IMR-90 (cell line): ENCODE measurements around the gene CYB5A. TPM values are rescaled to one million over a fixed set of nuclear protein-coding genes. Genes with fewer than 3 reads are reported as not detected.

ENCODE experiments used
- ATAC-seq: fragments of 200-7000 bp; cut with Tn5 transposase; 2 replicates; pipeline ENCODE4 v1.9.1; 2020; ENCODE audit warnings: low read depth, mild to moderate bottlenecking, moderate library complexity
- BruUV-seq: library from RNA; stranded (reverse); fragments of 400-500 nt; replicated peaks from 2 replicates; lab custom pipeline; 2021; lab: Mats Ljungman, UMichigan
- CTCF ChIA-PET: fragments of 300-600 bp; formaldehyde crosslinking; extraction: SDS; loops from one replicate; lab custom pipeline; 2021; ENCODE audit warnings: antibody characterized with exemption; lab: Yijun Ruan, JAX
- POLR2A ChIA-PET: fragments of 300-600 bp; sonication (Branson Sonifier 250); formaldehyde crosslinking; loops from one replicate; lab custom pipeline; 2022; ENCODE audit warnings: antibody characterized with exemption; ENCODE audit not compliant: unreplicated experiment; lab: Charles Lee
- DNase-seq: peaks from one replicate; pipeline ENCODE4 v3.0.0; 2013
- H2AFZ ChIP-seq: replicated peaks from 2 replicates; pipeline ENCODE3; 2013; ENCODE audit warnings: low read length, mild to moderate bottlenecking; ENCODE audit not compliant: poor library complexity
- H2AK5ac ChIP-seq: 2 replicates; pipeline ENCODE4 v1.6.1; 2013; ENCODE audit warnings: low read depth, low read length, inconsistent platforms
- H2AK9ac ChIP-seq: replicated peaks from 2 replicates; pipeline ENCODE3; 2013; ENCODE audit warnings: mild to moderate bottlenecking, low read depth, low read length, moderate library complexity; ENCODE audit not compliant: poor library complexity
- H2BK120ac ChIP-seq: 2 replicates; pipeline ENCODE4 v1.6.1; 2013; ENCODE audit warnings: low read depth, low read length, inconsistent platforms
- H2BK15ac ChIP-seq: 3 replicates; pipeline ENCODE4 v1.6.1; 2013; ENCODE audit warnings: low read depth, low read length, inconsistent platforms
- H2BK20ac ChIP-seq: 2 replicates; pipeline ENCODE4 v1.6.1; 2013; ENCODE audit warnings: low read depth, mild to moderate bottlenecking, inconsistent platforms, low read length, moderate library complexity
- H2BK5ac ChIP-seq: 2 replicates; pipeline ENCODE4 v1.6.1; 2013; ENCODE audit warnings: mild to moderate bottlenecking, low read depth, low read length, inconsistent platforms; ENCODE audit not compliant: poor library complexity, severe bottlenecking
- H3K14ac ChIP-seq: replicated peaks from 2 replicates; pipeline ENCODE4 v1.6.1; 2013; ENCODE audit warnings: low read depth, low read length, inconsistent platforms
- H3K18ac ChIP-seq: 2 replicates; pipeline ENCODE4 v1.6.1; 2013; ENCODE audit warnings: low read depth, low read length, control low read depth
- H3K23ac ChIP-seq: 2 replicates; pipeline ENCODE4 v1.6.1; 2013; ENCODE audit warnings: low read depth, low read length, inconsistent platforms
- H3K27ac ChIP-seq: 2 replicates; pipeline ENCODE4 v1.5.1; 2013; ENCODE audit warnings: mild to moderate bottlenecking, control low read depth, low read length; ENCODE audit not compliant: insufficient read depth
- H3K27me3 ChIP-seq: 2 replicates; pipeline ENCODE4 v1.6.1; 2013; ENCODE audit warnings: low read length; ENCODE audit not compliant: control insufficient read depth, insufficient read depth
- H3K36me3 ChIP-seq: 2 replicates; pipeline ENCODE4 v1.6.1; 2013; ENCODE audit warnings: low read length, mixed read lengths; ENCODE audit not compliant: control insufficient read depth, insufficient read depth
- H3K4ac ChIP-seq: 2 replicates; pipeline ENCODE4 v1.6.1; 2013; ENCODE audit warnings: low read depth, low read length, inconsistent platforms
- H3K4me1 ChIP-seq: 2 replicates; pipeline ENCODE4 v1.6.1; 2013; ENCODE audit warnings: low read length, mixed read lengths; ENCODE audit not compliant: control insufficient read depth, insufficient read depth
- H3K4me2 ChIP-seq: 2 replicates; pipeline ENCODE4 v1.6.1; 2013; ENCODE audit warnings: low read depth, mild to moderate bottlenecking, control low read depth, low read length, moderate library complexity
- H3K4me3 ChIP-seq: 2 replicates; pipeline ENCODE4 v1.5.1; 2013; ENCODE audit warnings: low read depth, mild to moderate bottlenecking, control low read depth, low read length, moderate library complexity; ENCODE audit not compliant: insufficient read depth
- H3K56ac ChIP-seq: 2 replicates; pipeline ENCODE4 v1.6.1; 2013; ENCODE audit warnings: low read length, inconsistent platforms; ENCODE audit not compliant: insufficient read depth; ENCODE audit errors: extremely low read depth
- H3K79me1 ChIP-seq, 2 experiments: 2 replicates each; pipeline ENCODE4 v1.6.1; 2013; ENCODE audit warnings: low read length in 2 of 2, inconsistent platforms in 1 of 2, low read depth in 1 of 2
- H3K9ac ChIP-seq: 2 replicates; pipeline ENCODE4 v1.6.1; 2013; ENCODE audit warnings: low read depth, low read length, control low read depth
- H3K9me1 ChIP-seq: 2 replicates; pipeline ENCODE4 v1.6.1; 2013; ENCODE audit warnings: low read length, inconsistent platforms; ENCODE audit not compliant: insufficient read depth
- H3K9me3 ChIP-seq: 2 replicates; pipeline ENCODE4 v1.6.1; 2013; ENCODE audit warnings: low read length; ENCODE audit not compliant: control insufficient read depth, insufficient read depth
- H4K20me1 ChIP-seq: 2 replicates; pipeline ENCODE4 v1.6.1; 2013; ENCODE audit warnings: low read length, inconsistent platforms; ENCODE audit not compliant: insufficient read depth
- H4K5ac ChIP-seq: 2 replicates; pipeline ENCODE4 v1.6.1; 2013; ENCODE audit warnings: mild to moderate bottlenecking, low read depth, low read length, control low read depth
- H4K8ac ChIP-seq, 2 experiments: 2 replicates each; pipeline ENCODE4 v1.6.1; 2013; ENCODE audit warnings: low read depth in 2 of 2, low read length in 2 of 2, control low read depth in 1 of 2, inconsistent platforms in 1 of 2
- H4K91ac ChIP-seq: 2 replicates; pipeline ENCODE4 v1.6.1; 2013; ENCODE audit warnings: low read depth, low read length, inconsistent platforms; ENCODE audit not compliant: insufficient read depth
- CHD1 ChIP-seq: IDR thresholded peaks from 2 replicates; pipeline ENCODE4 v1.6.1; 2012; ENCODE audit warnings: low read depth, low read length, improper control_type of control experiment
- FOS ChIP-seq: fragments of 150-350 bp; IDR thresholded peaks from 2 replicates; pipeline ENCODE4 v1.6.1; 2016; ENCODE audit warnings: low read depth, low read length
- MAFK ChIP-seq: IDR thresholded peaks from 2 replicates; pipeline ENCODE4 v1.6.1; 2012; ENCODE audit warnings: low read depth, low read length, improper control_type of control experiment
- MAZ ChIP-seq: IDR thresholded peaks from 2 replicates; pipeline ENCODE4 v1.6.1; 2012; ENCODE audit warnings: low read depth, mild to moderate bottlenecking, low read length, improper control_type of control experiment, moderate library complexity, borderline replicate concordance
- POLR2A ChIP-seq: IDR thresholded peaks from 2 replicates; pipeline ENCODE4 v1.6.1; 2012; ENCODE audit warnings: mild to moderate bottlenecking, low read depth, low read length
- RAD21 ChIP-seq: IDR thresholded peaks from 2 replicates; pipeline ENCODE4 v1.6.1; 2012; ENCODE audit warnings: low read length, improper control_type of control experiment
- RFX5 ChIP-seq: IDR thresholded peaks from 2 replicates; pipeline ENCODE4 v1.8.0; 2012; ENCODE audit warnings: low read depth, mild to moderate bottlenecking, low read length, moderate library complexity
- SMC3 ChIP-seq: fragments of 150-350 bp; IDR thresholded peaks from 2 replicates; pipeline ENCODE4 v1.6.1; 2016; ENCODE audit warnings: low read depth, mild to moderate bottlenecking, antibody characterized with exemption, low read length, moderate library complexity
- WGBS, 2 experiments: methylation state at CpG; one replicate each; pipeline versions ENCODE4 v1.1.5 to v1.1.7; 2013; ENCODE audit warnings: missing lambda C conversion rate in 2 of 2; ENCODE audit not compliant: insufficient read length in 1 of 2; ENCODE audit errors: extremely low coverage in 2 of 2; 5-methylcytosine and 5-hydroxymethylcytosine counted together
- dilution Hi-C: fragments of 300-500 bp; cut with HindIII; formaldehyde crosslinking; loops from one replicate; pipeline ENCODE4 v1.14.3; 2018; ENCODE audit warnings: low sequenced_read_pairs; ENCODE audit not compliant: unreplicated experiment
- in situ Hi-C: fragments of 300-500 bp; cut with MboI; formaldehyde crosslinking; loops from 3 replicates; pipeline ENCODE4 v1.14.3; 2019; ENCODE audit warnings: low sequenced_read_pairs, inconsistent platforms, mixed read lengths
- intact Hi-C: fragments of 100-400 bp; cut with micrococcal nuclease; formaldehyde crosslinking; loops from 2 replicates; pipeline ENCODE4 v1.10.0; 2022
- polyA plus RNA-seq, 3 experiments: library from polyadenylated mRNA; depleted of rRNA; stranded (reverse); fragments of >200 nt; gene quantifications; 2 replicates each; pipeline ENCODE4 v1.2.3, GENCODE V29; 2012; ENCODE audit warnings: low replicate concordance in 1 of 3
- total RNA-seq: library from RNA; depleted of rRNA; stranded (reverse); fragments of >200 nt; gene quantifications from 2 replicates; pipeline ENCODE4 v1.2.3, GENCODE V29; 2012
- TF ChIP-seq, protein P1 (sequence below): fragments of 150-350 bp; IDR thresholded peaks from 2 replicates; pipeline ENCODE4 v1.6.1; 2016; ENCODE audit warnings: low read depth, mild to moderate bottlenecking, low read length, moderate library complexity, borderline replicate concordance
- TF ChIP-seq, protein P2 (sequence below): conservative IDR thresholded peaks from 2 replicates; pipeline ENCODE4 v1.5.1; 2012; ENCODE audit warnings: mild to moderate bottlenecking, low read depth, low read length, improper control_type of control experiment

CYB5A gene
- total and polyA plus RNA-seq, 2 of the 4 experiments (the other 2 are of a cell fraction) = 13.4 to 47.9 TPM

DNA sequence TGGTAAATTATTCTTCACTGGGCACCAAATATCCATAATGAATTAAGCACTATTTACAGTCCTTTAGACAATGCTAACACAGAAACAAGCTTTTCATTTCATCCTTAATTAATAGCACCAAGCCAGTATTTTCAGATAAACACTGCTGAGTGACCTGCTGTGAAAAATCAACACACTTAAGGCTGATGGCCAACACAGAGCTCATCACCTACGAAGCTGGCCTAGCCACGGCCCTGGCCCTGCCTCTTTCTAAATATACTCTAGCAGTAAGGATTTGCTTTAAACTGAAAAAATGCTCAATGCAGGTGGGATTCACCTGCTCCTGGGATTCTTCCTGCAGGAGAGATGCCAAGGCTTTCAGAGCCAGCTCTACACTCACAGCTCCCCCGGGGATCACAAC is 18.4 kb downstream of the CYB5A start:
- peaks cover 6 to 13% of the 10 kb centered on the region in 2 experiments; a peak in 2 of 4 replicates for H3K79me1 ChIP-seq
- POLR2A ChIA-PET = no interaction called here
- CTCF ChIA-PET = no interaction called here
- H3K18ac ChIP-seq = no peak overlapping the region
- intact Hi-C loops = no loop called here
- no peaks in the 10 kb centered on the region for H3K9me3 ChIP-seq
- no peak overlapping the region for H2AK9ac ChIP-seq
- no peak overlapping the region for H3K4me2 ChIP-seq
- TF ChIP-seq RFX5 (no peak), RAD21 (no peak), CHD1 (no peak), SMC3 (no peak), FOS (no peak), POLR2A (no peak), MAFK (no peak), MAZ (no peak)
- TF ChIP-seq, protein P1, sequence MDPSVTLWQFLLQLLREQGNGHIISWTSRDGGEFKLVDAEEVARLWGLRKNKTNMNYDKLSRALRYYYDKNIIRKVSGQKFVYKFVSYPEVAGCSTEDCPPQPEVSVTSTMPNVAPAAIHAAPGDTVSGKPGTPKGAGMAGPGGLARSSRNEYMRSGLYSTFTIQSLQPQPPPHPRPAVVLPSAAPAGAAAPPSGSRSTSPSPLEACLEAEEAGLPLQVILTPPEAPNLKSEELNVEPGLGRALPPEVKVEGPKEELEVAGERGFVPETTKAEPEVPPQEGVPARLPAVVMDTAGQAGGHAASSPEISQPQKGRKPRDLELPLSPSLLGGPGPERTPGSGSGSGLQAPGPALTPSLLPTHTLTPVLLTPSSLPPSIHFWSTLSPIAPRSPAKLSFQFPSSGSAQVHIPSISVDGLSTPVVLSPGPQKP = no peak
- TF ChIP-seq, protein P2, sequence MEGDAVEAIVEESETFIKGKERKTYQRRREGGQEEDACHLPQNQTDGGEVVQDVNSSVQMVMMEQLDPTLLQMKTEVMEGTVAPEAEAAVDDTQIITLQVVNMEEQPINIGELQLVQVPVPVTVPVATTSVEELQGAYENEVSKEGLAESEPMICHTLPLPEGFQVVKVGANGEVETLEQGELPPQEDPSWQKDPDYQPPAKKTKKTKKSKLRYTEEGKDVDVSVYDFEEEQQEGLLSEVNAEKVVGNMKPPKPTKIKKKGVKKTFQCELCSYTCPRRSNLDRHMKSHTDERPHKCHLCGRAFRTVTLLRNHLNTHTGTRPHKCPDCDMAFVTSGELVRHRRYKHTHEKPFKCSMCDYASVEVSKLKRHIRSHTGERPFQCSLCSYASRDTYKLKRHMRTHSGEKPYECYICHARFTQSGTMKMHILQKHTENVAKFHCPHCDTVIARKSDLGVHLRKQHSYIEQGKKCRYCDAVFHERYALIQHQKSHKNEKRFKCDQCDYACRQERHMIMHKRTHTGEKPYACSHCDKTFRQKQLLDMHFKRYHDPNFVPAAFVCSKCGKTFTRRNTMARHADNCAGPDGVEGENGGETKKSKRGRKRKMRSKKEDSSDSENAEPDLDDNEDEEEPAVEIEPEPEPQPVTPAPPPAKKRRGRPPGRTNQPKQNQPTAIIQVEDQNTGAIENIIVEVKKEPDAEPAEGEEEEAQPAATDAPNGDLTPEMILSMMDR = no peak
- no peaks in the 10 kb centered on the region for H3K4me1 ChIP-seq
- H2AFZ ChIP-seq = no peak overlapping the region
- no peak for DNase-seq
- H3K9me1 ChIP-seq = 0 out of 2 replicates have a peak, but pooled peaks cover 3% of the 10 kb centered on the region
- no peak overlapping the region for H2AK5ac ChIP-seq
- no TSS peak for BruUV-seq
- H4K91ac ChIP-seq = no peak overlapping the region
- H3K23ac ChIP-seq = no peak overlapping the region
- in situ Hi-C loops = no loop called here
- ATAC-seq = no peak
- no peak overlapping the region for H3K56ac ChIP-seq
- dilution Hi-C loops = no loop called here
- H3K27ac ChIP-seq = no peak overlapping the region
- WGBS, 2 experiments = 100% methylated on average over 1 of the region's 3 CpGs; no CpG with 5 or more reads in 1 of the 2 experiments
- no peak overlapping the region for H3K4me3 ChIP-seq
- no peaks in the 10 kb centered on the region for H3K27me3 ChIP-seq
- no peak overlapping the region for H3K14ac ChIP-seq
- H2BK15ac ChIP-seq = no peak overlapping the region
- no peak overlapping the region for H3K9ac ChIP-seq
- H3K36me3 ChIP-seq = no peaks in the 10 kb centered on the region
- H3K4ac ChIP-seq = no peak overlapping the region
- H2BK5ac ChIP-seq = no peak overlapping the region
- H2BK20ac ChIP-seq = no peak overlapping the region
- peaks cover 5% of the 10 kb centered on the region; the same call in 1 of the 2 replicates for H4K20me1 ChIP-seq
- H4K5ac ChIP-seq = no peak overlapping the region
- H2BK120ac ChIP-seq = no peak overlapping the region
- H4K8ac ChIP-seq = no peak overlapping the region
